AG04450 (cell line): ENCODE results near the gene SERPINA12. TPM values are rescaled to one million over a fixed set of nuclear protein-coding genes. Genes with fewer than 3 reads are reported as not detected.
A peak's percentile ranks its signal among the peaks of the same experiment; 100 is the strongest.

ENCODE experiments used
- CTCF ChIA-PET: fragments of 300-600, 350-600 bp; formaldehyde crosslinking; extraction: SDS; loops from one replicate; lab custom pipeline; 2022; ENCODE audit warnings: antibody characterized with exemption, inconsistent platforms; lab: Charles Lee
- POLR2A ChIA-PET: fragments of 350-600 bp; formaldehyde crosslinking; extraction: SDS; loops from one replicate; lab custom pipeline; 2021; ENCODE audit warnings: antibody characterized with exemption, inconsistent platforms; lab: Yijun Ruan, JAX
- DNase-seq: peaks from one replicate; pipeline ENCODE4 v3.0.0-alpha.2; 2011; ENCODE audit warnings: low read depth, low spot score
- H3K27ac ChIP-seq: one replicate; pipeline ENCODE4 v1.5.1; 2012; ENCODE audit warnings: low read depth, low read length, control low read depth
- H3K27me3 ChIP-seq: one replicate; pipeline ENCODE4 v1.6.0; 2012; ENCODE audit warnings: low read length; ENCODE audit not compliant: control insufficient read depth, insufficient read depth
- H3K4me3 ChIP-seq: 2 replicates; pipeline ENCODE4 v1.5.1; 2011; ENCODE audit warnings: mild to moderate bottlenecking, low read depth, low read length, control low read depth
- H3K9me3 ChIP-seq: 2 replicates; pipeline ENCODE4 v1.5.1; 2012; ENCODE audit warnings: low read length; ENCODE audit not compliant: control insufficient read depth, insufficient read depth
- polyA plus RNA-seq: library from polyadenylated mRNA; depleted of rRNA; stranded (reverse); fragments of >200 nt; gene quantifications from 2 replicates; pipeline ENCODE4 v1.2.3, GENCODE V29; 2011
- TF ChIP-seq, protein P1 (sequence below): IDR thresholded peaks from 2 replicates; pipeline ENCODE4 v1.5.1; 2011; ENCODE audit warnings: low read depth, low read length, control low read depth, inconsistent platforms

SERPINA12 gene
- polyA plus RNA-seq, 1 experiment: not detected

DNA sequence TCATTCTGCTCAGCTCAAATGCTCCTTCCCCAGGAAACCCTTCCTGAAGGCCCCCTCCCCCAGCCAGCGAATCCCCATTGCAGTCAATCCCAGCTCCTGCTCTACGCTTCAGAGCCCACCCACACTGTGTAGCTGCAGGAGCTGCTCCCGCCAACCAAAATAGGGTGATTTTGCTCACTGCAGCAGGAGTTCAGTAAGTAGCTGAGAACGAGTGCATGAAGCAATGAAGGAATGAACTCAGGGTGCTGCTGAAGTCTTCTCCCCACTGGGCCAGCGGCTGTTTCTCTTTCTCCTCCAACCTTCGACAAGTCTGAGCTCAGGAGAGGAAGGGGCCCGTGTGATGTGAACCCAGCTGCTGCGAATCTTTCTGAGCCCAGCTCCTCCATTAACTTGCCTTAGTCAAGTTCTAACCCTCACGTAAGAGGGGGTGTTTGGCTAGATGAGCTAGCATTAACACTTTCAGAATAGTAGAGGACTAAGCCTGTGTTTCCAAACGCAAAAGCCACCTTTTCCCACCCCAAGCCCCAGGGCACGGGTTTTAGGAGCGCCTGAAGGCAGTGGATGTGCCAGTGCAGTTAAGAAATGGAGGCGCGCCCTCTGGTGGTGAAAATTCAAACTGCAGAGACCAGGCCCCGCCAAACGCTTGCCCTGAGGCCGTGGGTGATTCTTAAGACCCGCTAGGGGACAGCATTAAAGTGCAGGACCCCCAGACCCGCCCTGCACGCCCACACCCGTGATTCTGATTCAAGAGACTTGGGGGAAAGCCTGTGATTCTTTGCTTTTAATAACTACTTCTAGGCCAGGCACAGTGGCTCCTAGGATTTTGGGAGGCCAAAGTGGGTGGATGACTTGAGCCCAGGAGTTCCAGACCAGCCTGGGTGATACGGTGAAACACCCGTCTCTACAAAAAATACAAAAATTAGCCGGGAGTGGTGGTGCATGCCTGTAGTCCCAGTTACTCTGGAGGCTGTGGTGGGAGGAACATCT, 40.0 kb upstream of the SERPINA12 start:
- ChIA-PET CTCF (interaction anchor here (0.5 to 3.9 kb wide), 32 partner anchors 9 to 1105 kb away, joined by 3 to 35 read pairs (median 4); no protein-coding TSS in a partner anchor), POLR2A (no interaction called here)
- Histone ChIP-seq H3K4me3 (no peak overlapping the region), H3K27ac (no peak overlapping the region), H3K9me3 (no peaks in the 10 kb centered on the region), H3K27me3 (peaks cover 2% of the 10 kb centered on the region)
- DNase-seq: peak; percentile 6
- TF ChIP-seq, protein P1, sequence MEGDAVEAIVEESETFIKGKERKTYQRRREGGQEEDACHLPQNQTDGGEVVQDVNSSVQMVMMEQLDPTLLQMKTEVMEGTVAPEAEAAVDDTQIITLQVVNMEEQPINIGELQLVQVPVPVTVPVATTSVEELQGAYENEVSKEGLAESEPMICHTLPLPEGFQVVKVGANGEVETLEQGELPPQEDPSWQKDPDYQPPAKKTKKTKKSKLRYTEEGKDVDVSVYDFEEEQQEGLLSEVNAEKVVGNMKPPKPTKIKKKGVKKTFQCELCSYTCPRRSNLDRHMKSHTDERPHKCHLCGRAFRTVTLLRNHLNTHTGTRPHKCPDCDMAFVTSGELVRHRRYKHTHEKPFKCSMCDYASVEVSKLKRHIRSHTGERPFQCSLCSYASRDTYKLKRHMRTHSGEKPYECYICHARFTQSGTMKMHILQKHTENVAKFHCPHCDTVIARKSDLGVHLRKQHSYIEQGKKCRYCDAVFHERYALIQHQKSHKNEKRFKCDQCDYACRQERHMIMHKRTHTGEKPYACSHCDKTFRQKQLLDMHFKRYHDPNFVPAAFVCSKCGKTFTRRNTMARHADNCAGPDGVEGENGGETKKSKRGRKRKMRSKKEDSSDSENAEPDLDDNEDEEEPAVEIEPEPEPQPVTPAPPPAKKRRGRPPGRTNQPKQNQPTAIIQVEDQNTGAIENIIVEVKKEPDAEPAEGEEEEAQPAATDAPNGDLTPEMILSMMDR: peak; percentile 90

DNA sequence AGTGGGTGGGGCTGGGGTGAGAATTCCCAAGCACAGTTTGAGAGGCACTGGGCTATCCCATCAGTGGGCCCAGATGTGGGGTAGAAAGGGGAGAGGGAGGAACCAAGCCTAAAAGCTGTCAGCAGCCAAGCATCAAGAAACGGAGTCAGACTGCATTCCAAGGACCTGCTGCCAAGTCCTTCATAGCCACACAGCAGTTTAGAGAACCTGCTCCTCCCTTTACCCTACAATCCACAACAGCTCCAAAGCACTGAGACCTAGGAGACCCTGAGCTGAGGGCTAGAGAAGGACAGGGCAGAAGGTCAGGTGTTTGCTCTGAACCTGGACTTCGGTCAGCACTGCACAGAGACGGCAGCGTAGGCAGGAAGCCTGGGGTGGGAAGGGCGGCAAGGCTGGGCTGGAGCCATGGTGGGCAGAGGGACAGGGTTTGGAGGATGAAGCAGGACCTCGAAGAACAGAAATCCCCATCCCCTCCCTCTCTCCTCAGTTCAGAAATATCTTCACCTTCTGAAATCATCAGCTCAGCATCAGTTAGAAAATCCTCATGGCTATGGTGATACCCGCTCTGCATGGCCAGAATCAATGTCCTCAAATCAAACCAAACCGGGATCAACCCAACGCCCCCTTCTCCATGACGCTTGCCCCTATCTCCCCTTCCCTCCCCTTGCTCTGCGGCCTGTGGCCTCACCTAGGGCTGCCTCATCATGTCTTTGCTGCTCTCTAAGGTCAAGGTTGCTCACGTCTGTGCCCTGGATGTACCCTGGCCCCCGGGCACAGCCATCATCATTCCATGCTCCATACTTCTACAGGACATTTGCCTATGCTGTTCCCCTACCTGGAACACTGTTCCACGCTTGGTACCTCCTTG, 39.1 kb upstream of the SERPINA12 start:
- TF ChIP-seq, protein P1: no peak
- H3K27ac ChIP-seq: no peak overlapping the region
- H3K9me3 ChIP-seq: no peaks in the 10 kb centered on the region
- no peak for DNase-seq
- ChIA-PET CTCF (interaction anchor here (0.5 to 3.9 kb wide), 28 partner anchors 9 to 819 kb away, joined by 3 to 35 read pairs (median 4); no protein-coding TSS in a partner anchor), POLR2A (no interaction called here)
- no peak overlapping the region for H3K4me3 ChIP-seq
- peaks cover 2% of the 10 kb centered on the region for H3K27me3 ChIP-seq

DNA sequence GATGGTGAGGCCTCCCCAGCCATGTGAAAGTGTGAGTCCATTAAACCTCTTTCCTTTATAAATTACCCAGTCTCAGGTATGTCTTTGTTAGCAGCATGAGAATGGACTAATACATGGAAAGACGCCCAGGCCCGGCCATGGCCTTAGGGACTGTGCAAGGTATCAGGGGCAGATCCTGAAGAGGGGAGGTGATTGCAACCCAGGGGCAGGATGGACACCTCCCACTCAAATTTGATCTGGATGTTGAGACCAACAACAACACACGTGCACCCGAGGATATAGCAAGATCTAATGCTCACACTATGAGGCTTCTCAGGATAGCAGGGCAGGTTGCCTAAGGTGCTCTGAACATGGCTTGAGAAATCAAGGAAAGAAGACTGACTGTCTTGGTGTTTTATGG, 38.5 kb upstream of the SERPINA12 start:
- H3K27me3 ChIP-seq: peaks cover 2% of the 10 kb centered on the region
- TF ChIP-seq, protein P1: no peak
- CTCF ChIA-PET: interaction anchor here (3.4 to 3.9 kb wide), 2 partner anchors 15 to 114 kb away, joined by 30 to 35 read pairs; no protein-coding TSS in a partner anchor
- no peak overlapping the region for H3K27ac ChIP-seq
- POLR2A ChIA-PET: no interaction called here
- H3K4me3 ChIP-seq: no peak overlapping the region
- DNase-seq: no peak
- H3K9me3 ChIP-seq: no peaks in the 10 kb centered on the region

DNA sequence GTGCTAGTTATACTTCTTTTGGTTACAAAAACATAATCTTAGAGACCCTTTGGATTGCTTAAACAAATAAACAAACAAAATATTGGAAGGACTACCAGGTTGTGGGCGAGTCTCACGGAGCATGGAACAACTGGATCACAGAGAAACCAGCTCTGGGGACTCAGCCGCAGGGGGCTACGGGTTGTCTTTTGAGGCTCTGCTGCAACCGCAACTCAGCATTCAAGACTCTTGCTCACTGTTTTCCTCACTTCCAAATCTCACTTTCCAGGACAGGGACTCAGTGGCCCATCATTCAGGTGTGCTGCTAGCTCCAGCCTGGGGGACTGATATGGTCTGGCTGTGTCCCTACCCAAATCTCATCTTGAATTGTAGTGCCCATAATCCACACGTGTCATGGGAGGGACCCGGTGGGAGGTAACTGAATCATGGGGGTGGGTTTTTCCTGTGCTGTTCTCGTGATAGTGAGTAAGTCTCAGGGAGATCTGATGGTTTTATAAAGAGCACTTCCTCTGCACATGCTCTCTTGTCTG, 37.9 kb upstream of the SERPINA12 start:
- POLR2A ChIA-PET: no interaction called here
- no peak for DNase-seq
- Histone ChIP-seq H3K27me3 (no peaks in the 10 kb centered on the region), H3K9me3 (no peaks in the 10 kb centered on the region), H3K27ac (no peak overlapping the region), H3K4me3 (no peak overlapping the region)
- CTCF ChIA-PET: interaction anchor here (1.3 kb wide), 1 partner anchor 113 kb away, joined by 3 read pairs; no protein-coding TSS in a partner anchor
- TF ChIP-seq, protein P1: no peak
